HG03354 (cell line): ENCODE measurements around the gene DFFB.

ENCODE experiments used
- ATAC-seq: cut with Tn5 transposase; IDR thresholded peaks from one replicate; pipeline ENCODE4 v1.9.1; 2021; ENCODE audit warnings: mild to moderate bottlenecking; ENCODE audit not compliant: unreplicated experiment, poor library complexity, severe bottlenecking

The DFFB gene

DNA sequence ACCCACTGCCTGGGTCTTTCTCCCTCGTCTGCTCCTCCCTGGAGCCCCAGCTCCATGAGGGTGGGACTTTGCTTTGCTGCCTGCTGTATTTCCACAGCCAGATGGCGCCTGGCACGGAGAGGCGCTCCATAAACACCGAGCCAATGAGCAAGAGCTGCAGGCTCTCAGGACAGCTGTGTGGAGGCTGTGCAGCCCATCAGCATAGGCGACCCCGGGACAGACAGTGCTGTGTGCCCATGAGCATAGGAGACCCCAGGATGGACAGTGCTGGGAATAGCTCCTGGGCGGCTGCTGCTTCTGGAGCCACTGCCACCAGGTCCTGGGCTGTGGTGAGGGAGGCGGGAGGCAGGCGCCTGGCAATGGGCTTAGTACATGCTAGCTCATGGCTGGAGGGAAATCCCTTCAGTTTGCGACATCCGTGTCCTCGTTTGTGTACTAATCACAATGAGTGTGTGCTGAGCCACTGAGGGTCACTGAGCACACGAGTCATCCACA, 29.4 kb upstream of the DFFB start:
- ATAC-seq = no peak

DNA sequence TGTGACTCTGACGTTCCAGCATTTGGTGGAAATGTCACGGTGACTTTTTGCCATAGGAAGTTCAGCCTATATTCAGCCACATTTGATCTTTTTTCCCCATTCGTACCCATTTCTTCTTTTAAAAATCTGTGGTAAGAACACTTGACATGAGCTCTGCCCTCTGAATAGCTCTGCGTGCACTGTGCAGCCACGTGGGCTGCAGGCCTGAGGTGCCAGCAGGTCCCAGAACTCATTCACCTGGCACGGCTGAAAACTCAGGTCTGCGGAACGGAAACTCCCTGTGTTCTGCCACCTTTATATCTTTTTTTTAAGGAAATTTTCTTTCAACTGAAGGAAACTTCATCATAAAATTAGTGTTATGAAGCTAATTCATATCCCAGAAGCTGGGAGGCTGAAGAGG, 28.9 kb upstream of the DFFB start:
- no peak for ATAC-seq

DNA sequence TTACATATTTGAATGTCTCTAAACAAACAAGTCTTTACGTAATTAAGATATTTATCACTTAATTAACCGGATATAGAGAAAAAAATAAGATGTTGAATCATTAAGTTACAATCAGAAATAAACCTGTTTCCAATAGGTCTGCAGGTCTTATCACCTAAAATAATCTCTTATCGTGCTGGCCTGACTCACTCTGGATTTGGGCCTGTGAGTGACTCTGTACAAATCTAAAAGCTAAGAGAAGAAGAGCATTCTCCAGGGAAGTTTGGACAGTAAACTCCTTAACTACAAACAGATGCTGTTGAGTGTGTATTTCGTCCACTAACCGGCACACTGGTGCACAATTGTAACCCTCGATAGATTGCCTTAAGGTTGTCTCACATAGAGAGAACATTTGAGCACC, 25.6 kb upstream of the DFFB start:
- ATAC-seq = no peak

DNA sequence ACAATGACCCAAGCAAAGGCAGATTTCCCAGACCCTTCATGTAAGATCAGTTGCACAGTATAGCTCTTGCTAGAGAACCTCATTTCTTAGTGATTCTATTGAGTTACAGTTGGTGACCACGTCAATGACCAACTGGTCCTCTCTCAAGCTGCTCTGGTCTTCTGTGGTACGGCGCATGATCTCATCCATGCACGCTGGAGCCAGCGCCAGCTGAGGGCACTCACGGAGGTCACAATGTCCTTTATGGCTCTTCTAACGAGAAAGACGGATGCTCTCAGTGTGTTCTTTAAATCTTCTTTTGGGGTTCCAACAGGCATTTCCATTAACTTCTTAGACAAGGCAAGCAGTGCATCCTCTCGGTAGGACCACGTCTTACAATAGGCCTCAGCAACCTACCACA, 22.6 kb upstream of the DFFB start:
- no peak for ATAC-seq

DNA sequence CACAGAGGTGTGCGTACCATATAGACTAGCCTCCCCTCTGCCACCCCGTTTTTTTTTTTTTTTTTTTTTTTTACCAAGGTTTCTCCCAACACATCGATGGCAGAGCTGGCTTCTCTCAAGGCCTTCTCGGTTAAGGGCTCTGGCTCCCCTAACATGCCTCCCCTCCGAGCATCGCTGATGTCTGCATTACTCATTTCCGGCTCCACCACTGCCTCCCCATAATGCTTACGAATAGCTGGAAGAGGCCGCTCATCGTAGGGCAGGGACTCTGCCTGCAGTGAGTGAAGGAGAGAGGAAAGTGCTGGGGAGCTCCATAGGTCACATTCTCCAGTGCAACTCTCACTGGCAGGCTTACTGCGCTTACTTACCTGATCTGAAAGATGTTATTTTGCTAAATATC, 20.9 kb upstream of the DFFB start:
- ATAC-seq = no peak

DNA sequence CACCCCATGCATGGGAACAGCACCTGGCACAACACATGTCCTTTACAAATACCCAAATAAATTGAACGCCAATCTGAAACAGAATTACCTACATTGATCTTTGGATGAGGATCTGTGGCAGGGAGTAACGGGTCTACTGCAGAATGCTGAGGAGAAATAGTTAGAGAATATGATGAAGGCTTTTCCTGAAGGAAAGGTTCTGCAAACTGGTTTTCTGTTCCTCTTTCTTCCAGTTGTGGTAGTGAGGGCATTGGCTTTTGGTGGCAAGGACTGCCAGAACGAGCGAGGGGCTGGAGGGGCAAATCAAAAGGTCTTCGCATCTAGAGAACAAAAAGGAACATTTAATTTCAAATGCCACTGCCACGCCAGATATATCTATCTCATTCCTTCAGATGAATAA, 20.1 kb upstream of the DFFB start:
- no peak for ATAC-seq

DNA sequence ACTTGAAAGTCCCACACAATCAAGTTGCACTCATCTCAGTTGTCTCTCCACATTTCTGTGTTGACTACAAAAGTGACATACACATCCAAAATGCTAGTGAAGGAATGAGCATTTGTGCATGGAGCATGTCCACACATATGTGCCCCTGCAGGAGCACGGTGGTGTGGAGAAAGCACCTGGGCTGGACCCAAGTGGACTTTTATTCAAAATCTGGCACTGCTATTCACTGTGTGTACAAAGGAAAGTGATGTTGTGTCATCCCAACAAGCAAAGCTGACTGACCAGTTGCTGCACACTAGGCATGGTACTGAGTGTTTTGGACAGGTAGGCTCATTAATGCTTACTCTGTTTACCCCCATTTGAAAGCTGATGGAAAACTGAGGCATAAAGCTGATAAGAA, 19.6 kb upstream of the DFFB start:
- ATAC-seq = no peak

DNA sequence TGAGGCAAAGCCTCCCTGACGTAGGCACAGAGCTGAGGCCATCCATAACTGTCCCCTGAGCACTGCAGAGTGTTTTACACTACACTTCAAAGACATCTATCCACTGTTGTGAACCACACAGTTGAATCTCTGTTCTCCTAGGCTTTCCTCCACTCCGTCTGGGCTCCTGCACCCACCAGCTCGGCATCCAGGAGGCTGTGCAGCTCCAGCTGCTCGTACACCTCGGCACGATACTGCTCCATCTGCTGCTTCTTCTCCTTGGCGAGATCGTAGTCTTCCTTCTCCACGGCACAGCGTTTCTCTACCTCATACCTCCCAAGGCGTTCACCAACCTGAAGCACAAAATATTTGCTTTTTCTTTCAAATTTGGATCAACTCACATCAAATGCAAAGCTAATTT, 18.5 kb upstream of the DFFB start:
- ATAC-seq = no peak

DNA sequence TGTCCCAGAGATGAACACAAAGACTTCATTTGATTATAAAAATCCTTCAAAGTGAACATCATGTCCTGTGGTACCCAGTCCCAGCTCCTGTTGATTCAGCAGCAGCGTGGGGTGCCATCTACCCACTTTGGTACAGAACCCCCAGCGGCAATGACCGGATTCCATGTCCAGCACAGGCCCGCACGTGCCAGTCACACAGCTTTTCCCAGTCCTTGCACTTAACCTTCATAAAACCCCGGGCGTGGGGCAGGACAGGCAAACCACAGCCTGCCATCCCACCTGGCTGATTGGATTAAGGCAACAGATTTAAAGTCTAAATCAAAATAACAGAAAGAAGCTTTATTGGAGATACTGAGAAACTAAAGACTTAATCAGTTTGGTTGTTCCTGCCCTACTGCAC, 15.8 kb upstream of the DFFB start:
- no peak for ATAC-seq

DNA sequence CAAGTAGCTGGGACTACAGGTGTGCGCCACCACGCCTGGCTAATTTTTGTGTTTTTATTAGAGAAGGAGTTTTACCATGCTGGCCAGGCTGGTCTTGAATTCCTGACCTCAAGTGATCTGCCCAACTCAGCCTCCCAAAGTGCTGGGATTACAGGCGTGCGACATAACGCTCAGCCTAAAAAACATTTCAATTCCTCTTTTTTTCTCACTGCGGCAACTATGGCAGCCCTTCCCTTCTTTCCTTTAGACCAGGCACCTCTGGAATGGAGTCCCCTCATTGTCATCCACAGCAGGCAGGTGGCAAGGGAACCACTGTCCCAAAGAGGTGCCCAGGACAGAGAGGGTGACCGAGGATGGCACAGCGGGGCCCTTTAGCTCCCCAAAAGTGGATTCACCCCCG, 14.4 kb upstream of the DFFB start:
- no peak for ATAC-seq

DNA sequence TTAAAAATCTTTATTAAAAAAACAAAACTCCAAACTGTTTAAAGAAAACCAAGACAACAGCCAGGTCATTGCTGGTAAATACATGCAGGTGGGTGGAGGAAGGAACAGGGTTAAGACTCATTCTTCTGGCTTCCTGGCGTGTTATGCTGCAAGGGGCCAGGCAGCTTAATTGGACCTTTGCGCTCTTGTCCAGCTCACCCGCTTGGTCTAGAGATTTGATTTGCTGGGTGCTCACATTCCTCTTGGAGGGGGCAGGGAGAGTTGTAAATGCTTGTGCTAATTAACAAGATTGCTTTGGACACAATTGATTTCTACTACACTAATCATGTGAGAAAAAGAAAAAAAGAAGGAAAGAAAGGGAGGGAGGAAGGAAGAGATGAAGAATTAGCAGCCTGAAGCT, 10.7 kb upstream of the DFFB start:
- ATAC-seq = no peak

DNA sequence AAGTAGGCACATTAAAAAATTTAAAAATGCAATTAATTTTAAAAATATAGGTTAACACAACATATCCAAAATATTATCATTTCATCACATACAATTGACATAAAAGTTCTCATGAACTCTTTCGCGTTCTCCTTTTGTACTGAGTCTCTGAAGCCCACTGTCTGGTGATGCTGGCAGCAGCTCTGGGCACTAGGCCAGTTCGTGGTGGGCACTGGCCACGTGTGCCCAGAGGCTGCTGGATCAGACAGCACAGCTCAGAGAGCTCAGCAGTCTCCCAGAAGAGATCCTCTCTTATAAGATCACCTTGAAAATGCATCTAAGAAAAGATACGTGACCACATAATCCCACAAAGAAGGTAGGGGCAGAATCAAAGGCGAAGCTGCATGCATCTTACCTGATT, 10.2 kb upstream of the DFFB start:
- ATAC-seq = no peak

DNA sequence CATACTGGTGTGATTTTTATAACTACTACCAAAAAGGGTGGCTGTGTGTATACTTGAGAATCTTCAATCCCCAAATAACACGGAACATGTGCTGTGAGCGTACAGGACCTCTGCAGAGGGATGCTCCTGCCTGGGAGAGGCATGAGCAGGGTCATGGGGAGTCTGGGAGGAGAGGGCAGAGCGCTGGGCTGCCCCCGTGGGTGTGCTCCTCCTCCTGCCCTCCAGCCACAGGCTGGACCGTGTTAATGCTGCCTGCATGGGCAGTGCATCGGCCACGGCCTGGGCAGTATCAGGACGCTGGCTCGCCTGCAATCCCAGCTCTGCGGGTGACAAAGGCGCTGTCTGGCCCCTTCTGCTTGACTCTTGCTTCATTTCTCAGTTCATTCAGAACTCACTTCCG, 6.4 kb upstream of the DFFB start:
- no peak for ATAC-seq

DNA sequence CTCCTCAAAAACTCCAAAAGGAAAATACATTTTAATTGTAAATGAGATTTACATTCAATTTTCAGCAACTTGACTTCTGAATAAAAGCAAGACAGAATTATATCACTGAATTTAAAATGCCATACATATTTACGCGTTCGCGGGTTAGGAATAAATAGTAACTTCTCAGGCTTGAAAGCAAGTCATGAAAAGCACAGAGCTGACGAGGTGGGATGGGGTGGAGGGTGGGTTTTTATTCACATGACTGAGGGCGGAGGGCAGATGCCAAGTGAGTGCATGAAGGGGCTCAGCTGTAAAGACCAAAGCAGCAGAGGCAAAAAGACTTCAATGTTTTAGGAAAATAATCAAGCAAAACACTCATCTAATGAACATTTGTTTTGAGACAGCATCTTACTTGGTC, 6.0 kb upstream of the DFFB start:
- no peak for ATAC-seq

DNA sequence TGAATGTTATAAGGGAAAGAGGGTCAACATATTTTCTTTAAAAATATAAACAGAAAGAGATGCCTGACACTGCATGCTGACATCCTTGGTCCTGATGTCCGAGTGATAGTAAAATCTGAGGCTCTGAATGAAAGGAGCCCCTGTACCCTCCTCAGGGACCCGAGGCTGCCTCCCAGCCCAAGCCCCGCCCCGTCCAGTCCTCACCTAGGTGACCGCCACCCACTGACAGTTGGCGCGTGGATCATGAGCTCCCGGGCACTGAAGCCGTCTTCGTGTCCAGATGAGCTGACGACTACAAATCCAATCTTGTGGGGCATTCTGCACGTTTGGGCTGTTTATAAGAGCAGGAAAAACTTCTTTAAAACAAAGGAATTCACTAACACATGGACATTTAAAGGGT, 5.2 kb upstream of the DFFB start:
- no peak for ATAC-seq

DNA sequence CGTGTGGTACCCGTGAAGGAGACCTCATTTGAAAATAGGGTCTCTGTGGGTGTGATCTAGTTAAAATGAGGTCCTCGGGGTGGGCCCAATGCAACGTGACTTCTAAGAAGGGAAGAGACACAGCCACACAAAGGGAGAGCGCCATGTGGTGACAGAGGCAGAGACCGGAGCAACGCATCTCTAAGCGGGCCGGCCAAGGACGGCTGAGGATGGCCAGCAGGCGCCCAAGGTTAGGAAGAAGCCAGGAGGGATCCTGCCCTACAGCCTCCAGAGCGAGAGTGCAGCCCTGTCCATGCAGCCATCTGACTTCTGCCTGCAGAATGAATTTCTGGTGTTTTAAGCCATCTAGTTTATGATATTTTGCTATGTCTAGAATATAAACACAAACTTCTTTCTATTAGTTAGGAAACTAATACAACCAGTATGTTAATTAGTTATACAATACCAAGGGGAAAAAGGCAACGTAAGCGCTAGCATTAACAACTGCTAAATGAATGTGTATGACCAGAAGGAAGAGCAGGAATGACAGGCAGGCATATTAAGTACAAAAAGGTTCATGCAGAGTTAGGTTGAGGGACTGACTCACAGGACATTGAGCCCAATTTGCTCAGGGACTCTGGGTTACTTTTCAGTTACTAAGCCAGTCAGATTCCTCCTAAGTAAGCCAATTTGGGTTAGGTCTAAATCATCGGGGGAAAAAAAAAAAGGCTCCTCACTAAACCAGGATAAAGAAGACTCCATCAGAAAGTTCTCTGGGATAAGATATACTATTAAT, 4.4 kb upstream of the DFFB start:
- no peak for ATAC-seq

DNA sequence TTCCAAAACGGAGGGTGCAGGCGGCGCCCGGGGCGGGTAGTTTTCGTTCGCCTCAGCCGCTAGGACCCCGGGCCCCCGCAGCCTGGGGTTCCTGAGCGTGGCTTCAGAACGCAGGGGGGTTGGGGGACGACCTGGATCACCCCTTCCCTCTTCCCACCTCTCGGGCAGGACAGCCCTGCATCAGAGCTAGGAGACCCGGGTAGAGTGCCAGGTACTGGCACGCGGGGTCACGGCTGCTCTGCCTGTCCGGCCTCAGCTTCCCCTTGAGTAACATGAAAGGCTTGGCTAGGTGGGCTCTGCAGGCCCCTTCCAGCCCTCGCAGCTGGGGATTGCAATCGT, 484 bp downstream of the DFFB start:
- ATAC-seq = no peak

DNA sequence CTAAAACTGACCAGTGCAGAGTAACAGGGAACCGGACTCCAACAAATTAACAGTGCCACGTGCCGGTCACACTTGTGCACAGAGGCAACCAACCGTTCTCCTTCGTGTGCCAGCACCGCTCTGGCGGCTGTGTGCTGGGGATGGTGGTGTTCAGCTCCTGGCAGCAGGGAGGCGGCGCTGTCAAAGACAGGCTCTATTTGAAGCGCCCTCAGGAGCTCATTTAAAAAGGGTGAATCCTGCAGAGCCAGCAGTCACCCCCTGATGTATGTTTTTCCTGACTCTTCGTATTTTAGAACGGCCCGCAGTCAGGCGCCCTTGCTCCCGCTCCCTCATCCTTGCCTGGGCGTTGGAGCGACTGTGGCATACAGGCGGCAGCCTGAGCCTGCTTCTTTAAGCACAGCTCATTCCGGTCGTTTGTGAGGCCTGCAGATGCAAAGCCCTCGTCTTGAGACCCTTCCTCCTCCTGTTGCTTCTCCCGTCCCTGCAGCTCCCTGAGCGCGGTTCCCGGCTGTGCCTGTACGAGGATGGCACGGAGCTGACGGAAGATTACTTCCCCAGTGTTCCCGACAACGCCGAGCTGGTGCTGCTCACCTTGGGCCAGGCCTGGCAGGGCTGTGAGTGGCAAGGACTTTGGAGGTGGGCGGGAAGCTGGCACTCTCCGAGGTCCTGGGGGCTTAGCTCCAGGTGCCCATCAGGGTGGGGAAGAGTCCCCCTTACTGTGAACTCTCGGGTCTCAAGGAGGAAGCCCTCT, 1.1 kb downstream of the DFFB start:
- ATAC-seq = no peak

DNA sequence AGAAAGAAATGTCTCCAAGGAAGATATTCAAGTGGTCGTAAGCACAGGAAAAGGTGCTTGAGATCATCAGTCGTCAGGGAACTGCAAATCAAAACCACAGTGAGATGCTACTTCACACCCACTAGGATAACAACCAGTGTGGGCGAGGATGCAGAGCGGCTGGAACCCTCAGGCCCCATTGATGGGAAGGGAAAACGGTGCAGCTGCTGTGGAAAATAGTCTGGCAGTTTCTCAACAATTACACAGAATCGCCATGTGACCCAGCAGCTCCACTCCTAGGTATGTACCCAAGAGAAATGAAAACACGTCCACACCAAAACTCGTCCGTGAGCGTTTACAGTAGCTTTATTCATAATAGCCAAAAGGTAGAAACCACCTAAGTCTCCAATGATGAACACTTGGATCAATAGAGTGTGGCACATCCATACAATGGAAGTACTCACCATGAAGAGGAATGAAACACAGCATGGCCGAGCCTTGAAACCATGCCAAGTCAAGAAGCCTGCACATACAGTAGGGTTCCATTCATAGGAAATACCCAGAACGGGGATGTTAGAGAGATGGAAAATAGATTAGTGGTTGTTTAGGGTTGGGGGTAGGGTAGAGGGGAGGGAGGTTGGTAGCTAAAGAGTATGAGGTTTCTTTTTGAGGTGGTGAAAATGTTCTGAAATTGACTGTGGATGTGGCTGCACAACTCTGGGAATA, 6.1 kb downstream of the DFFB start:
- ATAC-seq = no peak

DNA sequence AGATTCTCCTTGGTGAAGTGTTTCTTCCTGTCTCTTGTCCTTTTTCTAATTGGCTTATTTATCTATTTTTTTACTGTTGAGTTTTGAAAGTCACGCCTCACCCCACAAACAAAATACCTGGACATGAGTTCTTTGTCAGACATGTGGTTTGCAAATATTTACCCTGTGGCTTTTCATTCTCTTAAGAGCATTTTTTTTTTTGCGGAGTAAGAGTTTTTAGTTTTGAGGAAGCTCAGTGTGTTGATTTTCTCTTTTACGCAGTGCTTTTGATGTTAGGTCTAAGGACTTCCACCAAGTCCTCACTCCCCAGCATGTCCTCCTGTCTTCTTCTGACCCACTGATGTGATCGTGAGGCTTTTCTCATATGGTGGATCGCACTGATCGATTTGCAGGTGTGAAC, 7.6 kb downstream of the DFFB start:
- ATAC-seq = no peak

DNA sequence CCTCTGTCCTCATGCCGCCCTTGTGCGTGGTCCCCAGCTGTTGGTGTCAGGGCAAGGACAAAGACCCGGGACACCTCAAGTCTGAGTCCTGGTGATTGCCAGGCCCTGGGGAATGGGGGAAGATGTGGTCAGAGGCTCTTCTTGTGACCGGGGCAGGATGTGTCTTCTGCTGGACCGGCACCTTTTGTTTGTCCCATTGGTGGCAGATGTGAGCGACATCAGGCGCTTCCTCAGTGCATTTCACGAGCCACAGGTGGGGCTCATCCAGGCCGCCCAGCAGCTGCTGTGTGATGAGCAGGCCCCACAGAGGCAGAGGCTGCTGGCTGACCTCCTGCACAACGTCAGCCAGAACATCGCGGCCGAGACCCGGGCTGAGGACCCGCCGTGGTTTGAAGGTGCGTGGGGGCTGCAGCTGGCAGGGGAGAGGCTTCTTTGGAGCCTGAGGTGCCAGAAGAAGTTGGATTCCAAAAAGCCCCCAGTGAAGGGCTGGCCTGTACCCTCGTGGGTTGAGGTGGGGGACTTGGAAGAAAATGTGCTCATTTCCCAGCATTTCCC, 8.4 kb downstream of the DFFB start:
- ATAC-seq = no peak
